Measurements from ENCODE around the gene GNG2. TPM values are rescaled to one million over a fixed set of nuclear protein-coding genes. Genes with fewer than 3 reads are reported as not detected.
A peak's percentile ranks its signal among the peaks of the same experiment; 100 is the strongest.

GNG2 gene
- total RNA-seq, 1 experiment from 2014 or later: 6.9 TPM

DNA sequence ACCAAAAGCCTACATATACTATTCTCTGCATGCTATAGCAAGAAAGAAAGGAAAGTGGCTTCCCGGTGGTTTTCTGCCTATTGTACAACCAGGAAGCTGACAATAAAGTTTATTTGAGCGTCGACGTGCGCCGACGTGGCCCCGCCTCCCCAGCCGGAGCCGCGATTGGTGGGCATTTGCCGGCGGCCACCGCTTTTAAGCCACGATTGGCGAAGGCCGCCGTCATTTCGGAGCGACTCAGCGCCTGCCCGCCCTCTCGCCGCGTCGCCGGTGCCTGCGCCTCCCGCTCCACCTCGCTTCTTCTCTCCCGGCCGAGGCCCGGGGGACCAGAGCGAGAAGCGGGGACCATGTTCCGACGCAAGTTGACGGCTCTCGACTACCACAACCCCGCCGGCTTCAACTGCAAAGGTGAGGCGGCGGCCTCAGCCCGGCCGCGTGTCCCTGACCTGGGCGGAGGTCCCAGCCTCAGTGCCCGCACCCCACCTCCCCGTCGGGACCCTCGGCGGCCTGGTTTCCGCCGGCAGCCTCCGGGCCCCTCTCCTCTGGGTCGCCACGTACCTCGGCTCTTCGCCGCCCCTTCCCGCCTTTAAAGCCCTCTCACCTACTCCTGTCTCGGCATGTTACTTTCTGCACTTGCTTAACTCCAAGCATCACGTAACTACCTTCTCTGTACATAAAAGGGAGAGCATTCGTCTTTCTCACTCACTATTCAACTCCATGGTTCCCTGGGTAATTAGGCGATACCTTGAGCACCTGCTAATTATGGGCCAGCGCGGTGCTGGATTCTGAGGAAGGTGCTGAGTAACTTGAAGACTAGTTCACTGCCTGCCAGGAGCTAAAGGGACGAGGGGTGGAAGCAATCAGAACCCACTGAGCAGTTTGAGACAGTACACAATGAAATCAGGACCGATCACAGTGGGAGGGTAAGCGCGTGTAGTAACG, 129.2 kb downstream of the GNG2 start, which contains the start of gene RTRAF:
Gene RTRAF (plus strand): TSS at position 254 of the 942 bp plus-strand sequence. CDS start 94 bp downstream, at position 348.
- Histone ChIP-seq H3K4me3 (peak within 1 kb of the TSS; percentile 86), H3K36me3 (peaks cover 26% of the 10 kb centered on the region), H3K9me3 (no peaks in the 10 kb centered on the region), H3K27me3 (no peaks in the 10 kb centered on the region)
- DNase-seq: peak; percentile 90

GRCh38 chr14:51990488-51990887, 130.1 kb downstream of the GNG2 start:
- Histone ChIP-seq H3K36me3 (peaks cover 31% of the 10 kb centered on the region), H3K27me3 (no peaks in the 10 kb centered on the region), H3K9me3 (no peaks in the 10 kb centered on the region), H3K4me3 (peak overlapping the region; percentile 86)
- DNase-seq: no peak

GRCh38 chr14:51993285-51993920, 133.0 kb downstream of the GNG2 start:
- peaks cover 48% of the 10 kb centered on the region for H3K36me3 ChIP-seq

DNA sequence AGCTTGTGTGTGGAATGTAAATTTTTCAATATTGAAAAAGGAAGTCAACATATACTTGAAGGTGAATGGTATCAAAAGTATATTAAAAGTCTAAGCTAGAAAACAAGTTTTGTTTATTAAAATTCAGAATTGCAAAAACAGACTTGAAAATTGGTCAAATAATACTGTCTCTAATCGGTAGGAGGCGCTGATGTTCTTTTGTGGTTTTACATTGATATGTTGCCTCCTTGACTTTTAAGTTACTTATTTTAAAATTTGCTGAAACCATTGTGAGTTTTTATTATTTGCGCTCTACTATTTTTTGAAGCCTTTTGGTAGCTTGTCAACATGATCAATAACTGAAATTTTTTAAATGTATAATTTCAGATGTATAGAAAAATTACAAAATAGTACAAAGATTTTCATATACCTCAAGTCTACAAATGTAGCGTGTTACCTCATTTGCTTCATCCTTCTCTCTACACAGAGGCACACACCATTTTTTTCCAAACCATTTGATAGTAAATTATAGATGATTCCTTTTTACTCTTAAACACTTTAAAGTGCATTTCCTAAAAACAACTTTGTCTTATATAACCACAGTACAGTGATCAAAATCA, 135.8 kb downstream of the GNG2 start:
- Histone ChIP-seq H3K9me3 (no peaks in the 10 kb centered on the region), H3K27me3 (no peaks in the 10 kb centered on the region), H3K4me3 (no peak overlapping the region), H3K36me3 (peaks cover 66% of the 10 kb centered on the region)
- DNase-seq: no peak

More at GRCh38 chr14:51993285-51993920, 133.0 kb downstream of the GNG2 start:
- Histone ChIP-seq H3K4me3 (no peak overlapping the region), H3K27me3 (no peaks in the 10 kb centered on the region), H3K9me3 (no peaks in the 10 kb centered on the region)
- DNase-seq: no peak

DNA sequence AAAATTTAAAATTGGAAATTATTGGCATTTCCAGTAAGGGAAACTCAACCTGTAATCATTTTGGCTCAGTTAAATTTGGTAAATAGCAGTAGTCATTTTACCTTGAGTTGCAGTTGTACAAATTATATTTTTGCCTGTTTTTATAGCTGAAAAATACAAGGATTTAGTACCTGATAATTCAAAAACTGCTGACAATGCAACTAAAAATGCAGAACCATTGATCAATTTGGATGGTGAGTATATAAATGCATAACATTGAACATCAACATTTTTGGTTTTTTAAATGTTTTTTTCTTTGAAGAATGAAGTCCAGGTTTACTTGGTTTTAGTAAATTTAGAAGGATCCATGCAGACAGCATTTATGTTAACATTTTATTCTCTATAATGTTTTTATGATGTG, 137.9 kb downstream of the GNG2 start:
- no peak for DNase-seq
- H3K27me3 ChIP-seq: no peaks in the 10 kb centered on the region
- no peaks in the 10 kb centered on the region for H3K9me3 ChIP-seq
- no peak overlapping the region for H3K4me3 ChIP-seq
- H3K36me3 ChIP-seq: peaks cover 61% of the 10 kb centered on the region

- no peaks in the 10 kb centered on the region for H3K9me3 ChIP-seq
- H3K4me3 ChIP-seq: no peak overlapping the region
- DNase-seq: no peak
- H3K36me3 ChIP-seq: peaks cover 63% of the 10 kb centered on the region
- H3K27me3 ChIP-seq: no peaks in the 10 kb centered on the region
Observed at GRCh38 chr14:51999084-51999483, 138.7 kb downstream of the GNG2 start.

DNA sequence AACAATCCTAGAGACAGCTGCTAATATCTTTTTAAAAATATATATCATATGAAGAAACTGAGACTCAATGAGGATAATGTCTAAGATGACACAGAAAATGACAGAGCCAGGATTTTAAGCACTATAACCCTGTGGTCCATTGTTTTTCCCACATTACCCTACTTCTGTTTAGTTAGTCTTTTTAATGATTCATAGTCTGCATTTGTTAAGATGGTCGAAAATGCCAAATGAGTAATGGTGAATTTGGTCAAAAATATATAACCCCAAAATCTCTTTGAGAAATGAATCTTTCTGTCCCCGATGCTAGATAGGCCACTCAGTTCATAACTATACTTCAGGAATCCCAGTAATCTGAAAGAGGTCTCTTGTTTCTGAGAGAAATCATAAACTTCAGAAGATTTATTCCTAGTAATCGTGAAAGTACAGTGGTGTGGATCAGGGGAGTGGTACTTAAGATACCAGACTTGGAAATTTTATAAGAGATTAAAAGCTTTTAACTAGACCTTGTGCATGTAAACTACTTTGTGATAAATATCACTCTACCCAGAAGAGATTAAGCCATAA, 139.7 kb downstream of the GNG2 start:
- no peak for DNase-seq
- H3K36me3 ChIP-seq: peaks cover 68% of the 10 kb centered on the region
- no peaks in the 10 kb centered on the region for H3K9me3 ChIP-seq
- H3K4me3 ChIP-seq: no peak overlapping the region
- H3K27me3 ChIP-seq: no peaks in the 10 kb centered on the region

GRCh38 chr14:52000696-52001095, 140.3 kb downstream of the GNG2 start:
- no peaks in the 10 kb centered on the region for H3K9me3 ChIP-seq
- H3K27me3 ChIP-seq: no peaks in the 10 kb centered on the region
- H3K36me3 ChIP-seq: peaks cover 65% of the 10 kb centered on the region
- DNase-seq: no peak
- no peak overlapping the region for H3K4me3 ChIP-seq

GRCh38 chr14:52002542-52002941, 142.1 kb downstream of the GNG2 start:
- no peak for DNase-seq
- no peak overlapping the region for H3K4me3 ChIP-seq
- H3K27me3 ChIP-seq: no peaks in the 10 kb centered on the region
- no peaks in the 10 kb centered on the region for H3K9me3 ChIP-seq
- H3K36me3 ChIP-seq: peaks cover 66% of the 10 kb centered on the region

DNA sequence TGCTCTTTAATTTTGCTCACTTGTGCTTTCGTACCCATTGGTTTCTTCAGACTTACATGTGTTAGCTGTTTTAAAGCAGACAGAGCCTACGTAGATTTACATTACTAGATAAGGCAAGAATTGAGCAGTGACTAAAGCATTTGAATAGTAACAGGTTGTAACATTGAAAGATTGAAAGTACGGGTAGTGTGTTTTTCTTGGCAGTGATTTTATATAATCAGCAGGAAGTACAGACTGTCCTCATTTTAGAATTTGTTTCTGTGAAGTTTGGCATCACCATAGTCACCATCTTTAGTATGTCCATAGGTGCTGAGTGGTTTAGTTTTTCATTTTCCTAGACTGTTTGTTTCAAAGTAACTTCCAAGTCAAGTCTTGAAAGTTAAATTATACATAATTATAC, 142.9 kb downstream of the GNG2 start:
- no peaks in the 10 kb centered on the region for H3K9me3 ChIP-seq
- H3K36me3 ChIP-seq: peaks cover 66% of the 10 kb centered on the region
- DNase-seq: no peak
- no peaks in the 10 kb centered on the region for H3K27me3 ChIP-seq
- no peak overlapping the region for H3K4me3 ChIP-seq

- Histone ChIP-seq H3K36me3 (peaks cover 60% of the 10 kb centered on the region), H3K27me3 (no peaks in the 10 kb centered on the region), H3K4me3 (no peak overlapping the region), H3K9me3 (no peaks in the 10 kb centered on the region)
- no peak for DNase-seq
Observed at GRCh38 chr14:52005625-52006024, 145.2 kb downstream of the GNG2 start.

- Histone ChIP-seq H3K27me3 (no peaks in the 10 kb centered on the region), H3K9me3 (no peaks in the 10 kb centered on the region), H3K36me3 (peaks cover 54% of the 10 kb centered on the region), H3K4me3 (no peak overlapping the region)
- no peak for DNase-seq
Observed at GRCh38 chr14:52006361-52006760, 145.9 kb downstream of the GNG2 start.

DNA sequence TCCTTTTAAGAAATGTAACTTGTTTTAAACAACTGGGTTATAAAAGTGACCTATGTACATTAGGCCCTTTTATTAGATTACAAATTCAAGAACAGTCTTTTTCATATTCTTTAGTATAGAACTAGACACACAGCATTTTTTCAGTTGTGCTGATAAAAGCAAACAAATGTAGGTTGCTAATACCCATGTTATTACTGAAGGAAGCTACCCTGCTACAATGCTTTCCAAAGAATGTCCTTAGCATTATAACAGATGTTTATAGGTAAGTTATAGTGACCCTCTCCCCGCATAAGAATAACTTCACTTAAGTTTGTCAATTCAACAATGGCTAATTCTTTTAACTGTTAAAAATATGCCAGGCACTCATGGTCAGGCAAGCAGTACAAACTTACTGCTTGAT, 146.8 kb downstream of the GNG2 start:
- Histone ChIP-seq H3K4me3 (no peak overlapping the region), H3K9me3 (no peaks in the 10 kb centered on the region), H3K27me3 (no peaks in the 10 kb centered on the region), H3K36me3 (peaks cover 49% of the 10 kb centered on the region)
- DNase-seq: no peak

DNA sequence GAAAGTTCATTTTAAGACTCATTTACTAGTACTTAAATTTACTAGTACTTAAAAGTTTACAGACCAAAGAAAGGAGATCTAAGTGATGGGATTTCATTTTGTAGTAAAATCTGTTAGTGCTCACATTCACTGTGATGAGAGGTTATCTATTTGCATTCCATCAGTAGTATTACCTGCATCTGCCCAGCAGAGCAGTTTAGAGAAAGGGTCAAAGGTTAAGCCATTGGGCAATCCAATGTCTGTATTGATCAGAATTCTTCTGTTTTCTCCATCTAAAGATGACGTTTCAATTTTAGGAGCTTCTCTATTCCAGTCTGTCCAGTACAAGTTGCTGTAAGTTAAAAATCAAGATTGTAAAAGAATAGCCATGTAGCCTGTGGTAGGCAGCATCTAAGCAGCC, 147.2 kb downstream of the GNG2 start:
- peaks cover 48% of the 10 kb centered on the region for H3K36me3 ChIP-seq
- no peaks in the 10 kb centered on the region for H3K27me3 ChIP-seq
- DNase-seq: no peak
- no peaks in the 10 kb centered on the region for H3K9me3 ChIP-seq
- no peak overlapping the region for H3K4me3 ChIP-seq

GRCh38 chr14:52008136-52008535, 147.7 kb downstream of the GNG2 start:
- Histone ChIP-seq H3K27me3 (no peaks in the 10 kb centered on the region), H3K36me3 (peaks cover 45% of the 10 kb centered on the region), H3K9me3 (no peaks in the 10 kb centered on the region), H3K4me3 (no peak overlapping the region)
- DNase-seq: no peak

- Histone ChIP-seq H3K9me3 (no peaks in the 10 kb centered on the region), H3K36me3 (peaks cover 24% of the 10 kb centered on the region), H3K27me3 (no peaks in the 10 kb centered on the region), H3K4me3 (no peak overlapping the region)
- no peak for DNase-seq
Observed at GRCh38 chr14:52010173-52010693, 149.8 kb downstream of the GNG2 start.

- no peak for DNase-seq
- peaks cover 19% of the 10 kb centered on the region for H3K36me3 ChIP-seq
- no peaks in the 10 kb centered on the region for H3K9me3 ChIP-seq
- H3K4me3 ChIP-seq: no peak overlapping the region
- H3K27me3 ChIP-seq: no peaks in the 10 kb centered on the region
Observed at GRCh38 chr14:52011523-52011922, 151.1 kb downstream of the GNG2 start.
